Keratinocyte (primary cell): ENCODE measurements around the gene LEMD1. TPM values are rescaled to one million over a fixed set of nuclear protein-coding genes. Genes with fewer than 3 reads are reported as not detected.

Experiments
- DNase-seq: peaks from one replicate; pipeline ENCODE4 v3.0.0-alpha.2; 2011; ENCODE audit warnings: low read depth, missing footprints, low spot score
- FAIRE-seq: peaks from 2 replicates; lab custom pipeline; 2011; peaks lifted over from hg19 to GRCh38; lab: Jason Lieb, UNC
- H2AFZ ChIP-seq: 2 replicates; pipeline ENCODE4 v1.6.0; 2012; ENCODE audit warnings: low read length, control low read depth, inconsistent platforms; ENCODE audit not compliant: control insufficient read depth
- H3K27ac ChIP-seq: 2 replicates; pipeline ENCODE4 v1.5.1; 2011; ENCODE audit warnings: low read length; ENCODE audit not compliant: control insufficient read depth, insufficient read depth
- H3K27me3 ChIP-seq: 3 replicates; pipeline ENCODE4 v1.6.0; 2011; ENCODE audit warnings: low read length; ENCODE audit not compliant: control insufficient read depth, insufficient read depth; ENCODE audit errors: extremely low read depth
- H3K36me3 ChIP-seq, 2 experiments: 2 replicates in 1 of 2; 3 replicates in 1 of 2; pipeline ENCODE4 v1.5.1; 2011; ENCODE audit warnings: low read length in 2 of 2, mild to moderate bottlenecking in 1 of 2; ENCODE audit not compliant: control insufficient read depth in 2 of 2, insufficient read depth in 2 of 2; ENCODE audit errors: extremely low read depth in 1 of 2
- H3K4me1 ChIP-seq: 3 replicates; pipeline ENCODE4 v1.5.1; 2011; ENCODE audit warnings: low read length; ENCODE audit not compliant: control insufficient read depth, insufficient read depth; ENCODE audit errors: extremely low read depth
- H3K4me2 ChIP-seq: 3 replicates; pipeline ENCODE4 v1.6.0; 2011; ENCODE audit warnings: low read depth, low read length; ENCODE audit not compliant: control insufficient read depth, insufficient read depth; ENCODE audit errors: extremely low read depth
- H3K4me3 ChIP-seq, 3 experiments: fragments of 200-600 bp in 1 of 3; sonication (generic) in 1 of 3; 2 replicates in 2 of 3; 3 replicates in 1 of 3; pipeline ENCODE4 v1.5.1; 2011 to 2016; ENCODE audit warnings: low read length in 3 of 3, mild to moderate bottlenecking in 3 of 3, control low read depth in 2 of 3, inconsistent platforms in 1 of 3, low read depth in 1 of 3, mixed read lengths in 1 of 3, mixed run types in 1 of 3, moderate library complexity in 1 of 3; ENCODE audit not compliant: control insufficient read depth in 2 of 3, insufficient read depth in 2 of 3; ENCODE audit errors: extremely low read depth in 1 of 3
- H3K79me2 ChIP-seq: 2 replicates; pipeline ENCODE4 v1.6.0; 2012; ENCODE audit warnings: low read length; ENCODE audit not compliant: control insufficient read depth, insufficient read depth
- H3K9ac ChIP-seq: 3 replicates; pipeline ENCODE4 v1.6.0; 2011; ENCODE audit warnings: low read length; ENCODE audit not compliant: control insufficient read depth, insufficient read depth; ENCODE audit errors: extremely low read depth
- H3K9me1 ChIP-seq: 3 replicates; pipeline ENCODE4 v1.6.0; 2011; ENCODE audit warnings: low read length; ENCODE audit not compliant: control insufficient read depth, insufficient read depth; ENCODE audit errors: extremely low read depth
- H3K9me3 ChIP-seq: 2 replicates; pipeline ENCODE4 v1.5.1; 2012; ENCODE audit warnings: low read depth, low read length; ENCODE audit not compliant: control insufficient read depth
- H4K20me1 ChIP-seq: 3 replicates; pipeline ENCODE4 v1.6.0; 2011; ENCODE audit warnings: low read length; ENCODE audit not compliant: control insufficient read depth, insufficient read depth; ENCODE audit errors: extremely low read depth
- CTCF ChIP-seq, 3 experiments: IDR thresholded peaks in 1 of 3; conservative IDR thresholded peaks in 1 of 3; optimal IDR thresholded peaks in 1 of 3; 2 replicates in 2 of 3; 3 replicates in 1 of 3; pipeline versions ENCODE3 to v1.5.1; 2011; ENCODE audit warnings: low read length in 3 of 3, mild to moderate bottlenecking in 3 of 3, moderate library complexity in 2 of 3, control low read depth in 1 of 3, inconsistent platforms in 1 of 3; ENCODE audit not compliant: insufficient read depth in 2 of 3; ENCODE audit errors: extremely low read depth in 1 of 3
- EZH2 ChIP-seq: IDR thresholded peaks from one replicate; pipeline ENCODE4 v1.6.1; 2012; ENCODE audit warnings: inconsistent platforms, mild to moderate bottlenecking, low read length, moderate library complexity
- dilution Hi-C: fragments of 300-500 bp; cut with MboI; formaldehyde crosslinking; loops from one replicate; pipeline ENCODE4 v1.7.0; 2020; ENCODE audit warnings: low sequenced_read_pairs; ENCODE audit not compliant: extremely low pct_ligation_motif_present
- polyA plus RNA-seq, 5 experiments: library from polyadenylated mRNA; depleted of rRNA in 3 of 5; stranded (reverse) in 3 of 5; stranded (forward) in 1 of 5; unstranded in 1 of 5; fragments of >200 nt; gene quantifications; 1 replicate in 1 of 5; 2 replicates in 3 of 5; 3 replicates in 1 of 5; pipeline versions ENCODE4 v1.2.1 to v1.2.3, GENCODE V29; 2011 to 2012; ENCODE audit warnings: missing spikeins in 2 of 5, low read depth in 1 of 5, low replicate concordance in 1 of 5

LEMD1 gene
- polyA plus RNA-seq, 1 donor (not counting 4 experiments of a cell fraction or from before 2014, with no cell fraction given): 1.9 TPM

GRCh38 chr1:205441318-205441633 lies 19.4 kb upstream of the LEMD1 start:
- TF ChIP-seq EZH2 (no peak), CTCF (optimal IDR thresholded peaks at IDR 0.05 in 1 of 3, IDR thresholded peaks at IDR 0.05 in 1 of 3, conservative IDR thresholded peaks at IDR 0.05 in 1 of 3; ENCODE audit: extremely low read depth in 1 of 3, insufficient read depth in 2 of 3, low read length in 3 of 3) (no peak)
- H3K36me3 ChIP-seq: peaks cover 15 to 17% of the 10 kb centered on the region in 2 experiments
- FAIRE-seq (no peak), DNase-seq (no peak)
- no peaks in the 10 kb centered on the region for H3K27me3 ChIP-seq
- H3K9ac ChIP-seq: peak overlapping the region; percentile 31
- no peak overlapping the region for H2AFZ ChIP-seq
- H3K9me3 ChIP-seq: no peaks in the 10 kb centered on the region
- H3K9me1 ChIP-seq: peaks cover 7% of the 10 kb centered on the region
- H3K27ac ChIP-seq: peak overlapping the region; percentile 64
- H3K79me2 ChIP-seq: peaks cover 22% of the 10 kb centered on the region
- peaks cover 53% of the 10 kb centered on the region for H3K4me1 ChIP-seq
- H3K4me3 ChIP-seq: peak overlapping the region in 1 of 3 experiments; percentile 20
- peaks cover 10% of the 10 kb centered on the region for H4K20me1 ChIP-seq
- dilution Hi-C loops: no loop called here
- peak overlapping the region; percentile 46 for H3K4me2 ChIP-seq

- dilution Hi-C loops: no loop called here
- Histone ChIP-seq H4K20me1 (peaks cover 7% of the 10 kb centered on the region), H3K4me1 (peaks cover 48% of the 10 kb centered on the region), H3K4me3 (no peak overlapping the region), H3K27me3 (no peaks in the 10 kb centered on the region), H3K9me3 (no peaks in the 10 kb centered on the region), H3K27ac (peak overlapping the region; percentile 70), H3K4me2 (peak overlapping the region; percentile 39), H3K36me3 (peaks cover 11 to 13% of the 10 kb centered on the region in 2 experiments), H3K9me1 (peaks cover 7% of the 10 kb centered on the region), H2AFZ (no peak overlapping the region), H3K79me2 (peaks cover 16% of the 10 kb centered on the region), H3K9ac (peak overlapping the region; percentile 60)
- DNase-seq (peak; percentile 88), FAIRE-seq (peak; percentile 85)
- TF ChIP-seq CTCF (optimal IDR thresholded peaks at IDR 0.05 in 1 of 3, IDR thresholded peaks at IDR 0.05 in 1 of 3, conservative IDR thresholded peaks at IDR 0.05 in 1 of 3; ENCODE audit: extremely low read depth in 1 of 3, insufficient read depth in 2 of 3, low read length in 3 of 3): no peak
- TF ChIP-seq EZH2: no peak
These were observed 18.8 kb upstream of the LEMD1 start for GRCh38 chr1:205440476-205441317.
